ENCODE results near the gene SMARCD1.

DNA sequence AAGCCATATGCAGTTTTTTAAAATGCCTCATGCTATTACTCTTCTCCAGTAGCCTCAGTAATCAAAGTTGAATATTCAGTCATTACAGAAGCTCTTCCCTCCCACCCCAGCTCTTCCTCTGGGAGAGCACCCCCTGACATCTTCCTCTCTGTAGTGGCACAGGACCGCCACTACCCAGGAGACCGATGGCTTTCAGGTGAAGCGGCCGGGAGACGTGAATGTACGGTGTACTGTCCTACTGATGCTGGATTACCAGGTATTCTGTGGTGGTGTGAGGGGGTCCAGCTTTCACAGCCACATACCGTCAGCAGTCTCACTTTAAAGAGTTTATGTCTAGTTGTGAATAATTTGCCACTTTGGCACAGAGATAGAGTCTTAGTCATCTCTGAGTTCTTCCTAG, 4.6 kb downstream of the SMARCD1 start:
- TF ChIP-seq TAF1 (IDR thresholded peaks at IDR 0.05; ENCODE audit: low read depth, low read length) (no peak), SPI1 (IDR thresholded peaks at IDR 0.05; ENCODE audit: low read depth, low read length) (no peak), POLR2A (IDR thresholded peaks at IDR 0.05; ENCODE audit: low read depth, low read length) (no peak), POLR2AphosphoS5 (IDR thresholded peaks at IDR 0.05; ENCODE audit: low read depth, low read length) (no peak), POU2F2 (IDR thresholded peaks at IDR 0.05; ENCODE audit: low read depth, low read length) (no peak)
